ENCODE data around the gene SLC44A4.

The SLC44A4 gene

GRCh38 chr6:31878726-31879125 is at the start of gene SLC44A4:
Gene SLC44A4, minus strand, starts transcription at chr6:31878997. Its CDS starts 17 bp downstream, at chr6:31878980.
- no peak within 1 kb of the TSS for H3K27ac ChIP-seq (ENCODE audit: low read length)
- H3K27me3 ChIP-seq (ENCODE audit: control insufficient read depth in 1 of 2, insufficient read depth in 2 of 2, low read length in 2 of 2) = no peaks in the 10 kb centered on the region
- H3K4me1 ChIP-seq (ENCODE audit: control insufficient read depth, insufficient read depth, low read length) = peaks cover 3% of the 10 kb centered on the region
- H3K4me3 ChIP-seq (ENCODE audit: low read length in 2 of 2) = no peak within 1 kb of the TSS
- H3K9ac ChIP-seq (ENCODE audit: low read length in 2 of 2) = no peak within 1 kb of the TSS
- H3K36me3 ChIP-seq (ENCODE audit: control insufficient read depth in 2 of 2, insufficient read depth in 2 of 2, low read length in 2 of 2) = peaks cover 24 to 35% of the 10 kb centered on the region in 2 donors
- no peaks in the 10 kb centered on the region for H3K9me3 ChIP-seq (ENCODE audit: control insufficient read depth in 2 of 2, low read length in 2 of 2)

DNA sequence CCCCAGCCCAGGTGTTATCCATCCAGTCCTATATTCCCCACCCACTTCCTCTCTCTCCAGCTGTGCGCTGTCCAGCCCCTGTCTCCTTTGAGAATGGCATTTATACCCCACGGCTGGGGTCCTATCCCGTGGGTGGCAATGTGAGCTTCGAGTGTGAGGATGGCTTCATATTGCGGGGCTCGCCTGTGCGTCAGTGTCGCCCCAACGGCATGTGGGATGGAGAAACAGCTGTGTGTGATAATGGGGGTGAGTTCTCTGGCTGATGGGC is 49.8 kb upstream of the SLC44A4 start:
- H3K36me3 ChIP-seq (ENCODE audit: control insufficient read depth in 2 of 2, insufficient read depth in 2 of 2, low read length in 2 of 2) = no peaks in the 10 kb centered on the region
- no peak overlapping the region for H3K9ac ChIP-seq (ENCODE audit: low read length in 2 of 2)
- no peaks in the 10 kb centered on the region for H3K4me1 ChIP-seq (ENCODE audit: control insufficient read depth, insufficient read depth, low read length)
- no peaks in the 10 kb centered on the region for H3K9me3 ChIP-seq (ENCODE audit: control insufficient read depth in 2 of 2, low read length in 2 of 2)
- H3K4me3 ChIP-seq (ENCODE audit: low read length in 2 of 2) = no peak overlapping the region
- no peak overlapping the region for H3K27ac ChIP-seq (ENCODE audit: low read length)
- H3K27me3 ChIP-seq (ENCODE audit: control insufficient read depth in 1 of 2, insufficient read depth in 2 of 2, low read length in 2 of 2) = peaks cover 0 to 6% of the 10 kb centered on the region in 2 donors

DNA sequence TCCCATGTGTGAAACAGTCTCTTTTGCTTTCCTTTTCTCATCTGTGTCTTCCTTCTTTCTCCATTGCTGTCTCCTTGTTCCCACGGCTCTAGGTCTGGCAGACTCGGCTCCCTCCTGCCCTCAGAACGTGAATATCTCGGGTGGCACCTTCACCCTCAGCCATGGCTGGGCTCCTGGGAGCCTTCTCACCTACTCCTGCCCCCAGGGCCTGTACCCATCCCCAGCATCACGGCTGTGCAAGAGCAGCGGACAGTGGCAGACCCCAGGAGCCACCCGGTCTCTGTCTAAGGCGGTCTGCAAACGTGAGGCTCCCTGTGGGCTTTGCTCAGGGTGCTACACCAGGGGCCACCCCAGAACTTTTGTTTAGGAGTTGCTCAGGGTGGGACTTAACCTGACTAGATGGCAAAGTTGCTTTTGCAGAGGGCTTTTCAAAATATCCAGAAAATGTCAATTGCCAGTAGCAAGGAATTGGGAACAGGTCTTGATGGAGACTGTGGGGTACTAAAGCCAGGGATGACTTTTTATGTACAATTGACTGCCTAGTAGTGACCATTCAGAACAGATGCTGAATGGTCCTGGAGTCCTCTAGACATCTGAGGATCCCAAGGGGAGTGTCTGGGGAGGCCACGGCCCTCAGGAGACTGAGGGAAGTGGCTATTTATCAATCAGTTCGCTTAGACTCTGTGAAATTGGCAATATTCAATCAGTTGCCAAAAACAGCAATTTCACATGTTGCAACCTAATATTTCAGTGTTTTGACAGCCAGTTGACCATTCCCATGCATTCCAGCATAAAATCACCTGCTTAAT is 49.3 kb upstream of the SLC44A4 start:
- no peak overlapping the region for H3K9ac ChIP-seq (ENCODE audit: low read length in 2 of 2)
- H3K27me3 ChIP-seq (ENCODE audit: control insufficient read depth in 1 of 2, insufficient read depth in 2 of 2, low read length in 2 of 2) = peaks cover 0 to 6% of the 10 kb centered on the region in 2 donors
- H3K36me3 ChIP-seq (ENCODE audit: control insufficient read depth in 2 of 2, insufficient read depth in 2 of 2, low read length in 2 of 2) = no peaks in the 10 kb centered on the region
- peak overlapping the region in 1 of 2 donors; percentile 44 for H3K4me3 ChIP-seq (ENCODE audit: low read length in 2 of 2)
- H3K27ac ChIP-seq (ENCODE audit: low read length) = no peak overlapping the region
- H3K4me1 ChIP-seq (ENCODE audit: control insufficient read depth, insufficient read depth, low read length) = no peaks in the 10 kb centered on the region
- no peaks in the 10 kb centered on the region for H3K9me3 ChIP-seq (ENCODE audit: control insufficient read depth in 2 of 2, low read length in 2 of 2)

DNA sequence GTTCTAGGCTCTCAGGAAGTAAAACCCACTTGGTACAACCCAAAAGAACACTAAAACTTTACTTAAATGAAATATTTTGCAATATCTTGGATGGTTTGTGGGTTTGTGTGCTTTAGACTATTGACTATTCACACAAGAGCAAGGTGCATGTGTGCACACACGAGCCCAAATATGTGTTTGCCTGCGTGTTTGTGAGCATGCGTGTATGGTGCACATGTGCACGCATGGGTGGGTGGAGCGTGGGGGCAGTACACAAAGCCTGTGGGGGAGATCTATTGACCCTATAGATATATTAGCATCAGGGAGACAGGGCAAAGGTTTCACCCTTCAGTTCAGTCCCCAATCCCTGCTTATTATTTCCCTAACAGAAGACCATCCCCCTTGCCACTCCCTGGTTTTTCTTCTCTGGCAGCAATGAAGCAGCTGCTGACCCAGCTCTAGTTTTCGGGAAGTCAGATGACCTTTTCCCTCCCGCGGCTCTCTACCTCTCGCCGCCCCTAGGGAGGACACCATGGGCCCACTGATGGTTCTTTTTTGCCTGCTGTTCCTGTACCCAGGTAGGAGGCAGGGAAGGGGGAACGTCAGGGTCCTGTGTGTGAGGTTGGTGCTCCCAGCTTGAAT is 48.6 kb upstream of the SLC44A4 start, which contains the start of gene C2:
Gene C2 (plus strand): TSS at position 476 of the 621 bp plus-strand sequence. CDS start 36 bp downstream, at position 512.
- no peak within 1 kb of the TSS for H3K27ac ChIP-seq (ENCODE audit: low read length)
- H3K9me3 ChIP-seq (ENCODE audit: control insufficient read depth in 2 of 2, low read length in 2 of 2) = no peaks in the 10 kb centered on the region
- no peaks in the 10 kb centered on the region for H3K4me1 ChIP-seq (ENCODE audit: control insufficient read depth, insufficient read depth, low read length)
- H3K4me3 ChIP-seq (ENCODE audit: low read length in 2 of 2) = peak within 1 kb of the TSS in 1 of 2 donors; percentile 44
- H3K27me3 ChIP-seq (ENCODE audit: control insufficient read depth in 1 of 2, insufficient read depth in 2 of 2, low read length in 2 of 2) = peaks cover 0 to 6% of the 10 kb centered on the region in 2 donors
- no peaks in the 10 kb centered on the region for H3K36me3 ChIP-seq (ENCODE audit: control insufficient read depth in 2 of 2, insufficient read depth in 2 of 2, low read length in 2 of 2)
- H3K9ac ChIP-seq (ENCODE audit: low read length in 2 of 2) = no peak within 1 kb of the TSS

DNA sequence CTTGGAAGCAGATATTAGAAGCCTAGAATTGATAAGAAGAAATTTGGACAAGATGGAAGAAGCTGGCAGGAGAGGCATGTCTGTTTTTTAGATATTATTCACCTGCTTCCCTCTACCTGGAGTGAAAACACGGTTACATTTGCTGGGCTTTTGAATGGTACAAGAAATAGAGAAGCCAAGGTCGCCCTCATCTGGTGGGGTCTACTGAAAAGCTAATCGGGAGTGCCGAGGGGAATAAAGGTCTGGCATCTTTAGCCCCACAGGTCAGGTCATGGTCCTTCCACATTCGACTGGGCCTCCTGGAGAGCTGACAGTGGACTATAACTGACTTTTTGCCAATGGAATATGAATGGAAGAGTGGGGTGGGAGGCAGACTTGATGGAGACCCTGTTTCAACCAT is 44.1 kb upstream of the SLC44A4 start:
- peaks cover 0 to 2% of the 10 kb centered on the region in 2 donors for H3K27me3 ChIP-seq (ENCODE audit: control insufficient read depth in 1 of 2, insufficient read depth in 2 of 2, low read length in 2 of 2)
- no peak overlapping the region for H3K4me3 ChIP-seq (ENCODE audit: low read length in 2 of 2)
- no peak overlapping the region for H3K27ac ChIP-seq (ENCODE audit: low read length)
- H3K9me3 ChIP-seq (ENCODE audit: control insufficient read depth in 2 of 2, low read length in 2 of 2) = no peaks in the 10 kb centered on the region
- no peaks in the 10 kb centered on the region for H3K36me3 ChIP-seq (ENCODE audit: control insufficient read depth in 2 of 2, insufficient read depth in 2 of 2, low read length in 2 of 2)
- H3K4me1 ChIP-seq (ENCODE audit: control insufficient read depth, insufficient read depth, low read length) = no peaks in the 10 kb centered on the region
- no peak overlapping the region for H3K9ac ChIP-seq (ENCODE audit: low read length in 2 of 2)

DNA sequence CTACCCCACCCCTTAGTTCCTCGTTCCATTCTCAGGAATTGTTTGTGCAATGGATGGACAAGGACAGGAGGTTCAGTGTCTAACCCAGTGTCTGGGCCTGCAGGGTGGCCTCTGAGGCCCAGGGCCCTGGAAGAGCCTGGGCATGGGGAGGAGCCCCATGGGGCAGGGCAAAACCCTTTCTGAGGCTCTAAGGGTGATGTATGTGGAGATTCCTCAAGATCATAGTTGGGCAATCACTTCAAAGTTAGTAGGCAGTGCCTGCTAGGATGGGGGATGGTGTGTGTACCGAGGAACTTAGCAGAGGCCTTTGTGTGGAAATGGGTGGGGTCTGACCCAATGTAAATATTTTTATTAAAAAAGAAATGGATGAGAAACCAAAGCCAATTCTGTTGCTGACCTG is 42.0 kb upstream of the SLC44A4 start:
- no peak overlapping the region for H3K27ac ChIP-seq (ENCODE audit: low read length)
- no peak overlapping the region for H3K4me3 ChIP-seq (ENCODE audit: low read length in 2 of 2)
- H3K9ac ChIP-seq (ENCODE audit: low read length in 2 of 2) = no peak overlapping the region
- no peaks in the 10 kb centered on the region for H3K4me1 ChIP-seq (ENCODE audit: control insufficient read depth, insufficient read depth, low read length)
- peaks cover 0 to under 1% of the 10 kb centered on the region in 2 donors for H3K27me3 ChIP-seq (ENCODE audit: control insufficient read depth in 1 of 2, insufficient read depth in 2 of 2, low read length in 2 of 2)
- no peaks in the 10 kb centered on the region for H3K36me3 ChIP-seq (ENCODE audit: control insufficient read depth in 2 of 2, insufficient read depth in 2 of 2, low read length in 2 of 2)
- H3K9me3 ChIP-seq (ENCODE audit: control insufficient read depth in 2 of 2, low read length in 2 of 2) = no peaks in the 10 kb centered on the region

DNA sequence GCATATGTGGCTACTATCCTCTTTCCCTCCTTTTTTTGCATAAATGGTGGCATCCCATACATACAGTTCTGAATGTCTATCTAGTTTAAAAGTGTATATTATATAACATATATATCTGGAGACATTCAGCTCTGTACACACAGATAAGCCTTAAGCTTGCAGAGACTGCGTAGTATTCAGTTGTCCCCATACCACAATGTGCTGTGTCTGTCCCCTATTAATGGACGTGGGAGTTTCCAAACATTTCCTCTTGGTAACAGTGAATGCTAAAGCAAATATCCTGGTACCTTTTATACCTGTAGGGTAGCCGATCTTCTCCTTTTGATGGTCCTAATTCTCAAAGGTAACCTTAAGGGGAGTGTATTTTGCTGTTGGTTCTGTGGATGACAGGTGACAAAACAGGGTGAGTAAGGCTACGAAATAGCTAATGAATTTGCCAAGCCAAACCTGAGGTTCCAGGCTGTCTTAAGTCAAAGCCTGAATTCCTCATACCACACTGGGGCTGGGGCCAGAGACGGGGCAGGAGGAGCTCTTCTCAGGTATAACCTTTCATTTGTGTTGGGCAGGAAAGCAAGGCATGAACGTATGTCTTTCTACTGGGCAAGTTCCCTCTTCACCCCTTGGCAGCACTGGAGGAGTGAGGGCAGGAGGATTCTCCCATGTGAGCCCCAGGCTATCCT is 41.0 kb upstream of the SLC44A4 start:
- Histone ChIP-seq H3K4me3 (ENCODE audit: low read length in 2 of 2) (no peak overlapping the region), H3K36me3 (ENCODE audit: control insufficient read depth in 2 of 2, insufficient read depth in 2 of 2, low read length in 2 of 2) (no peaks in the 10 kb centered on the region), H3K9ac (ENCODE audit: low read length in 2 of 2) (no peak overlapping the region), H3K27ac (ENCODE audit: low read length) (no peak overlapping the region), H3K9me3 (ENCODE audit: control insufficient read depth in 2 of 2, low read length in 2 of 2) (no peaks in the 10 kb centered on the region), H3K4me1 (ENCODE audit: control insufficient read depth, insufficient read depth, low read length) (no peaks in the 10 kb centered on the region), H3K27me3 (ENCODE audit: control insufficient read depth in 1 of 2, insufficient read depth in 2 of 2, low read length in 2 of 2) (peaks cover 0 to 4% of the 10 kb centered on the region in 2 donors)

- peaks cover 0 to 4% of the 10 kb centered on the region in 2 donors for H3K27me3 ChIP-seq (ENCODE audit: control insufficient read depth in 1 of 2, insufficient read depth in 2 of 2, low read length in 2 of 2)
- H3K9me3 ChIP-seq (ENCODE audit: control insufficient read depth in 2 of 2, low read length in 2 of 2) = no peaks in the 10 kb centered on the region
- H3K36me3 ChIP-seq (ENCODE audit: control insufficient read depth in 2 of 2, insufficient read depth in 2 of 2, low read length in 2 of 2) = no peaks in the 10 kb centered on the region
- no peaks in the 10 kb centered on the region for H3K4me1 ChIP-seq (ENCODE audit: control insufficient read depth, insufficient read depth, low read length)
- no peak overlapping the region for H3K9ac ChIP-seq (ENCODE audit: low read length in 2 of 2)
- H3K27ac ChIP-seq (ENCODE audit: low read length) = no peak overlapping the region
- H3K4me3 ChIP-seq (ENCODE audit: low read length in 2 of 2) = no peak overlapping the region
These were observed 39.4 kb upstream of the SLC44A4 start for GRCh38 chr6:31918069-31918720.

GRCh38 chr6:31915756-31916155 is 37.0 kb upstream of the SLC44A4 start:
- no peak overlapping the region for H3K27ac ChIP-seq (ENCODE audit: low read length)
- H3K36me3 ChIP-seq (ENCODE audit: control insufficient read depth in 2 of 2, insufficient read depth in 2 of 2, low read length in 2 of 2) = no peaks in the 10 kb centered on the region
- peaks cover 0 to 4% of the 10 kb centered on the region in 2 donors for H3K27me3 ChIP-seq (ENCODE audit: control insufficient read depth in 1 of 2, insufficient read depth in 2 of 2, low read length in 2 of 2)
- no peak overlapping the region for H3K9ac ChIP-seq (ENCODE audit: low read length in 2 of 2)
- H3K4me1 ChIP-seq (ENCODE audit: control insufficient read depth, insufficient read depth, low read length) = no peaks in the 10 kb centered on the region
- H3K9me3 ChIP-seq (ENCODE audit: control insufficient read depth in 2 of 2, low read length in 2 of 2) = no peaks in the 10 kb centered on the region
- H3K4me3 ChIP-seq (ENCODE audit: low read length in 2 of 2) = no peak overlapping the region

DNA sequence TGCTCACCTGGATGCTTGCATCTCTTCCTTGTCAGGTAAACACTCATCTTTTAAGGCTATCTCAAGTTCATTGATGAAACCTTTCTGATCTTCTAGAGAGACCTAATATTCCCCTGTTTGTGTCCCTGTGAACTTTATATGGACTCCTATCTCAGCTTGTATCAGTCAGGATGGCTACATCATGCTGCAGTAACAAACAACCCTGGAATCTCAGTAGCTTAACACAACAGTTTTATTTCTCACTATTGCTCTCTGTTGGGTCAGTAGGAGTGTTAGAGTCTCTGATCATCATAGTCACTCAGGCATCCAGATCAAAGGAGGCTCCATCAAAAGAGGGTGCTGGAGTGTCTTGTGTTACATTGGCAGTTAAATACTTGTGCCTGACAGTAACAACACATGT is 36.6 kb upstream of the SLC44A4 start:
- Histone ChIP-seq H3K4me3 (ENCODE audit: low read length in 2 of 2) (no peak overlapping the region), H3K27me3 (ENCODE audit: control insufficient read depth in 1 of 2, insufficient read depth in 2 of 2, low read length in 2 of 2) (peaks cover 0 to 4% of the 10 kb centered on the region in 2 donors), H3K9me3 (ENCODE audit: control insufficient read depth in 2 of 2, low read length in 2 of 2) (no peaks in the 10 kb centered on the region), H3K27ac (ENCODE audit: low read length) (no peak overlapping the region), H3K4me1 (ENCODE audit: control insufficient read depth, insufficient read depth, low read length) (no peaks in the 10 kb centered on the region), H3K36me3 (ENCODE audit: control insufficient read depth in 2 of 2, insufficient read depth in 2 of 2, low read length in 2 of 2) (no peaks in the 10 kb centered on the region), H3K9ac (ENCODE audit: low read length in 2 of 2) (no peak overlapping the region)

Data from stomach smooth muscle (tissue), 2 donors.